ENCODE results near the gene COL25A1. TPM values are rescaled to one million over a fixed set of nuclear protein-coding genes. Genes with fewer than 3 reads are reported as not detected.

Gene COL25A1
- total RNA-seq, 1 donor from 2014 or later, result 1.3 TPM

GRCh38 chr4:108950158-108950915 is 352.1 kb downstream of the COL25A1 start:
- no peak overlapping the region for H3K4me3 Mint-ChIP-seq (ENCODE audit: unreplicated experiment)
- no peaks in the 10 kb centered on the region for H3K9me3 Mint-ChIP-seq (ENCODE audit: unreplicated experiment)
- no peak for TF ChIP-seq CTCF (IDR thresholded peaks at IDR 0.05)
- H3K4me1 Mint-ChIP-seq (ENCODE audit: unreplicated experiment), result peaks cover 8% of the 10 kb centered on the region
- H3K27ac Mint-ChIP-seq (ENCODE audit: unreplicated experiment), result no peak overlapping the region
- H3K36me3 Mint-ChIP-seq (ENCODE audit: unreplicated experiment), result no peaks in the 10 kb centered on the region
- peaks cover 2% of the 10 kb centered on the region for H3K27me3 Mint-ChIP-seq (ENCODE audit: unreplicated experiment)
- no peak for DNase-seq (ENCODE audit: extremely low spot score, unreplicated experiment)

- Mint-ChIP-seq H3K4me1 (ENCODE audit: unreplicated experiment) (peaks cover 8% of the 10 kb centered on the region), H3K4me3 (ENCODE audit: unreplicated experiment) (no peak overlapping the region)
These were observed 354.9 kb downstream of the COL25A1 start for GRCh38 chr4:108947526-108947925.

GRCh38 chr4:108946237-108946636 is 356.2 kb downstream of the COL25A1 start:
- H3K4me1 Mint-ChIP-seq (ENCODE audit: unreplicated experiment), result peaks cover 8% of the 10 kb centered on the region
- no peaks in the 10 kb centered on the region for H3K9me3 Mint-ChIP-seq (ENCODE audit: unreplicated experiment)
- H3K36me3 Mint-ChIP-seq (ENCODE audit: unreplicated experiment), result no peaks in the 10 kb centered on the region
- no peak for DNase-seq (ENCODE audit: extremely low spot score, unreplicated experiment)
- H3K4me3 Mint-ChIP-seq (ENCODE audit: unreplicated experiment), result no peak overlapping the region
- no peaks in the 10 kb centered on the region for H3K27me3 Mint-ChIP-seq (ENCODE audit: unreplicated experiment)
- H3K27ac Mint-ChIP-seq (ENCODE audit: unreplicated experiment), result no peak overlapping the region
- no peak for TF ChIP-seq CTCF (IDR thresholded peaks at IDR 0.05)

More at GRCh38 chr4:108947526-108947925, 354.9 kb downstream of the COL25A1 start:
- Mint-ChIP-seq H3K27ac (ENCODE audit: unreplicated experiment) (no peak overlapping the region), H3K9me3 (ENCODE audit: unreplicated experiment) (no peaks in the 10 kb centered on the region), H3K36me3 (ENCODE audit: unreplicated experiment) (no peaks in the 10 kb centered on the region), H3K27me3 (ENCODE audit: unreplicated experiment) (no peaks in the 10 kb centered on the region)
- no peak for TF ChIP-seq CTCF (IDR thresholded peaks at IDR 0.05)
- DNase-seq (ENCODE audit: extremely low spot score, unreplicated experiment), result no peak

GRCh38 chr4:108943976-108944591 is 358.4 kb downstream of the COL25A1 start:
- no peak overlapping the region for H3K4me3 Mint-ChIP-seq (ENCODE audit: unreplicated experiment)
- no peak overlapping the region for H3K27ac Mint-ChIP-seq (ENCODE audit: unreplicated experiment)
- no peaks in the 10 kb centered on the region for H3K9me3 Mint-ChIP-seq (ENCODE audit: unreplicated experiment)
- H3K4me1 Mint-ChIP-seq (ENCODE audit: unreplicated experiment), result no peaks in the 10 kb centered on the region
- no peaks in the 10 kb centered on the region for H3K36me3 Mint-ChIP-seq (ENCODE audit: unreplicated experiment)
- no peak for DNase-seq (ENCODE audit: extremely low spot score, unreplicated experiment)
- no peaks in the 10 kb centered on the region for H3K27me3 Mint-ChIP-seq (ENCODE audit: unreplicated experiment)
- TF ChIP-seq CTCF (IDR thresholded peaks at IDR 0.05), result no peak

GRCh38 chr4:108943371-108943770 is 359.1 kb downstream of the COL25A1 start:
- Mint-ChIP-seq H3K4me1 (ENCODE audit: unreplicated experiment) (no peaks in the 10 kb centered on the region), H3K36me3 (ENCODE audit: unreplicated experiment) (no peaks in the 10 kb centered on the region), H3K4me3 (ENCODE audit: unreplicated experiment) (no peak overlapping the region), H3K9me3 (ENCODE audit: unreplicated experiment) (no peaks in the 10 kb centered on the region), H3K27me3 (ENCODE audit: unreplicated experiment) (no peaks in the 10 kb centered on the region), H3K27ac (ENCODE audit: unreplicated experiment) (no peak overlapping the region)
- no peak for TF ChIP-seq CTCF (IDR thresholded peaks at IDR 0.05)
- DNase-seq (ENCODE audit: extremely low spot score, unreplicated experiment), result no peak
